ENCODE results near the gene A4GNT.
A peak's percentile ranks its signal among the peaks of the same experiment; 100 is the strongest.
"Not testable (repeated sequence)": the region's sequence is repeated elsewhere in the genome, so short reads cannot be mapped to it uniquely, and the experiment has no call there.

A4GNT gene

DNA sequence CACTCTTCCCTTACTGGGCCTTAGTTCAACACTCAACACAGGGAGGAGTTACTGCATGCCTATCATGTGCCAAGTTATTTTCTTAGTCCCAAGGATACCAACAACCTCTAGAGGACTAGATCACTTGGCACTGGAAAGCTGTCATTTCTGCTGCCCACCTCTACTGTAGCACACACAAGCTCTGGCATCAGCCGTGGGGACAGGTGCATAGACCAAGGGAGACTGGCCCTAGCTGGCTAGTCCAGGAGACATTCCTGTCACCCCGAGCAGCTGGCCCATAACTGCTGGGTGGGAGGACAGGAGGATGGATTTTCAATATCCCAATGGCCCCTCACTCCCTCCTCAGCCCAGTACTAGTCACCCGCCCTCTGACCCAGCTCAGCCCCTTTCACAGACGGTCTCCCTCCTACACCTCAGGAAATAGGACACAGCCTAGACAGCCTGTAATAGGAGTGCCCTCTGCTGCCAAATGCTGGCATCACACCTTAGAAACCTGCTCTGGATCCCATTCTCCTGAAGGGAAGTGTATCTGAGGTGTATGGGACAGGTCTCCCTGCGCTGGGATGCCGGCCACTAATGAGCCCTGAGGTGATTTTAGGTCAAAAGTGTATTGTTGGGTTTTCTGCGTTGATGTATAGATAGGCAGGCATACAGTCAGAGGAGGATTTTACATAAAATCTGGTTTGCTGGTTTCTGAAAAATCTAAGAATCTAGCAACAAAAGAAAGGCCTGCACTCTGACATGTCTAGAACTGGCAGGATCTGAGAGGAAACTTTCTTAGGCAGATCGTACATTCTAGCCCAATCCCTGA is 13.4 kb downstream of the A4GNT start:
- peak; percentile 54 for DNase-seq (ENCODE audit: low spot score)

DNA sequence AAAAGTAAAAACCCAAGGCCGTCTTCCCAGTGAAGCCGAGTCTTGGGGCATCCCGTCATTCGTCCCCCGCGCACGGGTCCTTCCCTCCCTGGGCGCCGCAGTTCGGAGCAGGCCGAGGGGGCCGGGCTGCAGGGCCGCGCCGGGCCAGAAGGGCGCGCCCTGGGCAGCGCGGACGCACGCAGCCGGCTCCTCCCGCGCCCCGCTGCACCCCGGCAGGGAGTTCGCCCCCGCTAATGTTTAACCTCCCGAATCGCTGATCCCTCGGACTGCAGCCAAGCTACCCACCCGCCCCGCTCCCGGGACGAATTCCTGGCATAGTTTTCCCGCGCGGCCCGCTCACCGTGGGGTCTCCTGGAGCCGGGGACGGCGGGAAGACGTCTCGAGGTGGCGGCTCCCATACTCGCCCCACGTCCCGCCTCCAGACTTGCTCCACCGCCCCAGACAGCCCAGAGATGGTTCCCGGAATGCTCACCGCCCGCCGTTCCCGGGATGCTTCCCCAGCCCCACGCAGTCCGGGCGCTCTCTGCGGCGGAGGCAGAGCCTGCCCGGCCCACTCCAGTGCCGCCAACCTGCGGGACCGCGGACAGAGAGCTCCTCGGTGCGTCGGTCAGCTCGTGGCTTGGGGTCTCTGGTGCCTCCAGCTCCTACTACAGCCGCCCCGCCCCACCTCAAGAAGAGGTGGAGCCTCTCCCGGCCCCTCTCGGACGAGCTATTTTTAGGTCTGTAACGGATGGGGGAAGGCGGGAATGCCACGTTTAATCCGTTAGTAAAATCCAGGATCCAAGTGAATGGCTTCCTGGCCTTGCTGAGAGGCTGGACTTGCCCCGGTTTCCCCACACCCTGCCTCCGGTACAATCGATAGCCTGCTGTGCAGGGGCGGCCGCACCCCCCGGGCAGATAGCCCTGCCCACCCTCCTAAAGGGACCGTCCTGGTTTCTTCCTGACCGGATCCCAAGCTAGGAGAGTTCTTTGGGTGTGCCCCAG is 16.9 kb downstream of the A4GNT start, which contains the start of gene DZIP1L:
DZIP1L (minus strand) TSS at position 621 of the 984 bp plus-strand sequence. CDS start 11,637 bp downstream, outside the sequence.
- DNase-seq (ENCODE audit: low spot score): peak; percentile 55

DNA sequence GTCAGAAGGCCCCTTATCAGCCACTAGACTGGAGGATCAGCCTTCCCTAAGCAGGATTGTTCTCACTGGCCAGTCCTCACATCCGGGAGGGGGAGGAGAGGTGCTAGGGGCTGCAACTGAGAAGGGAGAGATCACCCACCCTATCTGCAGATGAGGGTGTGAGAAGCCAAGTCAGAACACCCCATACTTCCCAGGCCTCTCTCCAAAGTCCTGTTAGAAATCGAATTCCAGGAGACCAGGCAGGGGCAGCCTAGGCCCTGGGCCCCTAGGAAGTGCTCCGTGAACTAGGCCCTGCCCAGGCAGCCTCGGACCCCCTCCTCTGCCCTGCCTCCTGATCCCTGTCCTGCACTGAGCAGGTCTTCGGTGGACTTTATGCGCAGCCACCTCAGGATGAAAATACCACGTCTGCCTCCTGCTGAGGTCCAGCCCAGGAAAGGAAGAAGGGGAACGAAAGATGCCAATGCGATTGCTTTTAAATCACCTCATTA is 17.7 kb downstream of the A4GNT start:
- DNase-seq (ENCODE audit: low spot score): peak; percentile 31

GRCh38 chr3:138113326-138113725 is 18.9 kb downstream of the A4GNT start:
- DNase-seq (ENCODE audit: low spot score): no peak

GRCh38 chr3:138112362-138112761 is 19.8 kb downstream of the A4GNT start:
- DNase-seq (ENCODE audit: low spot score): no peak

DNA sequence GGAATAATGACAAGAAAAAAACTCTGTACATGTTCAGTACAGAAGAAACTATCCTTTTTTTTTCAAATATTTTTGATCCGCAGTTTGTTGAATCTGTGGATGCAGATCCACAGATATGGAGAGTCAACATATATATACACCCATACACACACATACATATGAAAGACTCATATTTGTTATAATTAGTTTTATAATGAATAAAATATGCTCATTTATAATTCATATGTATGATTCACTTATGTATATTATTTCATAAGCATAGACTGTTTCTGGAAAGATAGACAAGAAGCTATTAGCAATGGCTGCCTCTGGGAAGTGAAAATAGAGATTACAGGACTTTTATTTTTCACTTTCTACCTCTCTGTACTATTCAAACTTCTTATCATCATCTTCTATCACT is 26.6 kb downstream of the A4GNT start:
- no peak for DNase-seq (ENCODE audit: low spot score)

DNA sequence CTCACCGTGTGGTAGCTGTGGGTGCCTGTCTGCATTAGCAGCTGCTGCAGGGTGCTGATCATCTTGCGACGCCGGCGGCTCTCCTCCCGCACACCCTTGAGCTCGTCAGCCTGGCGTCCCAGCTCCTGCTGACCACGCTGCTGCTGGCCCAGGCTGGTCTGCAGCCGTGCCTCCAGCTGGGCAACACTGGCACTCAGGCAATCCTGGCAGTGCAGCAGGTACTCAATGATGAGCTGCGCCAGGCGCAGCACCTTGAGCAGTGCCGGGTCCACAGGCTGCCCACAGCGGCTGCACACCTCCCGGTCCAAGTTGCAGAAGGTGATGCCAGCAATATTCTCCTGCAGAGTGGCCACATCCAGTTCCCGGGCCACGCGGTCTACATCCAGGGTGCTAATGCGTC is 28.7 kb downstream of the A4GNT start:
- DNase-seq (ENCODE audit: low spot score): no peak

DNA sequence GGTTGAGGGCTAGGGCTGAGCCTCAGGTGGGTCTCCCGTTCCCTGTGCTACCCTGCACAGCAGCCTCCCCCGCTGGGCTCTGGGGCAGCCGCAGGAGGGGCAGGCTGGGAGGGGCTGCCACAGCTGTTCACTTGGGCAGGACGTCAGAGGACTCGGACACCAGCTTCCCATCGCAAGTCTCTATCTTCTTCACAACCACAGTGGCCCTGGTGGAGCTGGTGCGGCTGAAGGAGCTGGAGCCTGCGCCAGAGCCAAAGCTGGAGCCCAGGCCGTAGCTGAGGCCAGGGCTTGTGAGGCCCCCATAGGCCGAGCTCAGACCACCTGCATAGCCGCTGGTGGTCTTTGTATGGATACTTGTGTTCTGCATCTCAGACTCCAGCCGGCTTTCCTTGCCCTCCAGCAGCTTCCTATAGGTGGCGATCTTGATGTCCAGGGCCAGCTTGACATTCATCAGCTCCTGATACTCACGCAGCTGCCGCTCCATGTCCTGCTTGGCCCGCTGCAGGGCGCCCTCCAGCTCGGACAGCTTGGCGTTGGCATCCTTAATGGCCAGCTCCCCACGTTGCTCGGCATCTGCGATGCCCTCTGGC is 30.7 kb downstream of the A4GNT start:
- DNase-seq (ENCODE audit: low spot score): not testable (repeated sequence)

DNA sequence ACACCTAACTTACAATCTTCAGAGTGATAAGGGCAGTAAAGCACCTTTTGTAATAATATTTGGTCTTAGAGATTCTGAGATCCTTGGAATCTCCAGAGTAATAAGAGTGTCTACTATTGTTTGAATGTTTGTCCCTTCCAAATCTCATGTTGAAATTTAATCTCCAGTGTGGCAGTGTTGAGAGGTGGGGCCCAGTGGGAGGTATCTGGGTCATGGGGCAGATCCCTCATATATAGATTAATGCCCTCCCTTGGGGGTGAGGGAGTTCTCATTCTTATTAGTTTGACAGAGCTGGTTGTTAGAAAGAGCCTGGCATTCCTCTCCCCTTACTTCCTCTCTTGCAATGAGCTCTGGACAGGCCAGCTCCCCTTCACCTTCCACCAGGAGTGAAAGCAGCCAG is 32.8 kb downstream of the A4GNT start:
- no peak for DNase-seq (ENCODE audit: low spot score)

DNA sequence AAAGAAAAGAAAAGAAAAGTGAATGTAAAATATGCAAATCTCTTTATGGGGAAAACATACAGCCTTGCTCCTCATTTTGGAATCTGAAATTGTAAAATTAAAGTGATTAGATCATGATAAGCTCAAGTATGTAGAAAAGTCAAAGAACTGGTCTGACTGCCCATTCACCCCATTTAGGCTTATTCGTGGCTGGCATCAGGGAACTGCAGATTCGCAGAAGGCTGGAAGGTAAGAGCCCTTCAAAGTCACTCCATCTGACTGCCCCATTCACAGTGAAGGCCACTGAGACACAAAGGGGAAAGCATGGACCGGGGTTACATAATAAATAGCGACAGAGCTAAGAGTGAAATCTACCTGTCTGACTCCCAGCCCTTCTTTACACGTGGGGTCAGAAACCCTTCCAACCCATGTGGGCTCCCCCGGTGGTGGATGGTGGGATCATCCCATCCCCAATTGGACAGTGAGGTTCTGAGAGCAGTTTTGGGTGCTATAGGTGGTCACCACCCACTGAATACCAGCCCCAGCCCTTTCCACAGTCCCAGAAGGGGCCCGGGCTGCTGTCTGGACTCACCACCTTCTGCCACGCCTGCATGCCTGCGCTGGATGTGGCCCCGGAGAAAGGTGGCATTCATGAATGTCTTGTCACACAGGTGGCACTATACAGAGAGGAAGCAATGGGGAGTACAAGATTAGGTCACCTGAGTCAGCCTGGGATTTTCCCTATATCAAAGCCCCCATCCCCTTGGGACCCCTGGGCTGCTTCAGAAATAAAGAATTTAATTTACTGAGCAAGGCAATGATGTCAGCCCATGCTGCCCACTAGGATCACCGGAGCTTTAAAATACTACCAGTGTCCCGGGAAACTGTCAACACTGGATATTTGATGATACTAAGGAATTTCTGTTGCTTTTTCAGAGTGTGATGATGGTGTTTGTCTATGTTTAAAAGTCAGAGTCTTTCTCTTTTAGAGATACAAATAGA is 34.7 kb downstream of the A4GNT start:
- DNase-seq (ENCODE audit: low spot score): no peak

- DNase-seq (ENCODE audit: low spot score): no peak
Measured at GRCh38 chr3:138093721-138094120, 38.5 kb downstream of the A4GNT start.

- no peak for DNase-seq (ENCODE audit: low spot score)
Measured at GRCh38 chr3:138092023-138092422, 40.2 kb downstream of the A4GNT start.

DNA sequence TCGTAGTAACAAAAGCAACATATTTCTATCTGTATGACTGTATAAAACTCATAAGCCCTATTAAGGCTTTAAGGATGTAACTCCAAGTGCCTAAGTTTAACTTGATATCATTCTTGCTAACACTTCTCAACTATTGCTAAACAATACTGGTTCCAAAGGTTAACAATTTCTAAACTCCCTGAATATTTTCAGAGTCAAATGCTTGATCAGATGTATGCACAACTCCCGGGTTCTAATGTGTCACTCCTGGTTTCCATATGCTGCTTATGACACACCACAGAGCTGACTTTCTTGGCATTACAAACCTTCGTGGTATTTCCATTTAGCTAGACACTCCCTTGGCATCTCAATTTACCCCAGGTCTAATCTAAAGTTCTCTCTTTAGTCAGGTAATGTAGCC is 43.1 kb downstream of the A4GNT start:
- DNase-seq (ENCODE audit: low spot score): no peak

GRCh38 chr3:138085745-138086144 is 46.4 kb downstream of the A4GNT start:
- DNase-seq (ENCODE audit: low spot score): not testable (repeated sequence)

DNA sequence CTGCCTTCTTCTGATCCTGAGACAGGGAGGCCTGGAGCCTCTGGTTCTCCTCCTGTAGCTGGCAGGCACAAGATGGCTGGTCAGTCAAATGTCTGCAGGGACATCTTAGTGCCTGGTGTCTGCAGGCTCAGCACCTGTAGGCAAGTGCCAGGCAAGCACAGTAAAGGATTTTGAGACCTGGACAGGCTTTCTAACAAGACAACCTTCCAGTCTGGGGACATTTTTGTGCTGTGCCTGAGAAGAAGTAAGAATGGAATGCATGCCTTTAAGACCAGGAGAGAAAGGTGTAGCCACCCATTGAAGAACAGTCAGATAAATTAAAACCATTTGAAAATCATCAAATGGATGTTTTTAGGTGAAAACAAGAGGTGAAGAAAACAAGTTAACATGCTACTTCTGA is 48.0 kb downstream of the A4GNT start:
- DNase-seq (ENCODE audit: low spot score): no peak

GRCh38 chr3:138082992-138083386 is 49.2 kb downstream of the A4GNT start:
- DNase-seq (ENCODE audit: low spot score): no peak

GRCh38 chr3:138082085-138082991 is 49.9 kb downstream of the A4GNT start:
- no peak for DNase-seq (ENCODE audit: low spot score)

DNA sequence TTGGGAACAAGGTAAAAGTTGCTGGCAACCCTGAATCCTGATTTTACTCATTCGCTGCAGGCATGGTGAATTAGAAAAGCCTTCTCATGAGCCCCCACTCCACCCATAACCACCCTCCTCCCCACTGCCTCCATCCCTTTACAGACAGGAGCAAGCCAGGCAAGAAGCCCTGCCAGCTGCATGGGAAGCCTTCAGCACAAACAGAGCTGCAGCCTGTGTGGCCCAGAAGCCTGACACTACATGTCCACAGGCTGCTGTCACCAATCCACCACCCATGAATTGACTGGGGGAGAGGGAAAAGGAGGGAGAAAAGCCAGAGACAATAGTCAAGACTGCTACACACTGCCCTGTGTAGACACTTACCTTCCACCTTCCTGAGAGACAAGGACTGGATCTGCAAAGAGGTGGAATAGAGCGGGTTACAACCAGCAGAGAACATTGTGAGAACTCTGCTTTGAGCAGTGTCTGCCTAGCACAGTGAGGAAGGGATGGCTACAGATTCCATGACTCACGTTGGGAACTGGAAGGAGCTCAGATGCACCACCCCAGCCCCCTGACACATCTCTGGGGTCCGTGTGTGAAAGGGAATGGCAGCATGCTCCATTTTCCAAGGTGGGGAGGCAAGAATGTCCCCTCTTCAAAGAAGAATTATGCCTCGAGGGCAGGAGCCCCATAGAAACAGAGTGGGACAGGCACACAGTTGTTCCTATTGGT is 50.7 kb downstream of the A4GNT start:
- DNase-seq (ENCODE audit: low spot score): no peak

DNA sequence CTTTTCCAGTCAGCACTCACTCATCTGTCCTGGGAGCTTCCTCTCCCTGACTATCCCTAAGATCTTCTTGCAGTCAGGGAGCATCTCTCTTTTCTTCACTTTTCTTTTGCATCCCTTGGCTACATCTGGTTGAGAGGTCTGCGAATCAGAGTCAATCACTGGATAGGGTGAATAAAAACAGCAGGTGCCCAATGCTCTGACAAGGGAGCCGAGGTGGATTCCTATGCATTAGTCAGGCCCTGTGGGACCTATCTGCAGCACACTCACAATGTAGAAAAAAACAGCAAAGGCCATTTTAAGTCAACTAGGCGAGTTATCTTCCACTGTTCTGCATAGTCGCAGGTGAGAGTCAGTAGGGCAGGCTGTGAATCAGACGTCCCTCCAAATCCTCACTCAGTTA is 52.3 kb downstream of the A4GNT start:
- DNase-seq (ENCODE audit: low spot score): no peak
